Nephron (organoid): ENCODE measurements around the gene GTF2E1.
"Not testable (repeated sequence)": the region's sequence is repeated elsewhere in the genome, so short reads cannot be mapped to it uniquely, and the experiment has no call there.

Experiments used
- H3K27ac Mint-ChIP-seq, 3 experiments: 2 replicates each; pipeline ENCODE4 v1.8.0; 2020; ENCODE audit warnings: mixed read lengths in 3 of 3, mild to moderate bottlenecking in 2 of 3, moderate library complexity in 1 of 3
- H3K27me3 Mint-ChIP-seq: 2 replicates; pipeline ENCODE4 v1.8.0; 2021; ENCODE audit warnings: low read depth, mild to moderate bottlenecking, moderate library complexity, mixed read lengths
- H3K36me3 Mint-ChIP-seq: 2 replicates; pipeline ENCODE4 v1.8.0; 2020; ENCODE audit warnings: low read depth, mixed read lengths
- H3K4me1 Mint-ChIP-seq: 2 replicates; pipeline ENCODE4 v1.8.0; 2020; ENCODE audit warnings: mixed read lengths
- H3K4me3 Mint-ChIP-seq, 3 experiments: 2 replicates each; pipeline ENCODE4 v1.8.0; 2020; ENCODE audit warnings: mild to moderate bottlenecking in 3 of 3, mixed read lengths in 3 of 3, moderate library complexity in 2 of 3
- H3K9me3 Mint-ChIP-seq: 2 replicates; pipeline ENCODE4 v1.8.0; 2020; ENCODE audit warnings: mixed read lengths
- CTCF ChIP-seq, 3 experiments: fragments of 200-600 bp; sonication (generic); IDR thresholded peaks; one replicate each; pipeline ENCODE4 v1.5.0; 2021; ENCODE audit warnings: antibody characterized with exemption in 3 of 3; ENCODE audit not compliant: unreplicated experiment in 3 of 3

GTF2E1 gene

GRCh38 chr3:120770891-120771290 is 28.3 kb downstream of the GTF2E1 start:
- Mint-ChIP-seq H3K36me3 (peaks cover 5% of the 10 kb centered on the region), H3K27ac (no peak overlapping the region), H3K9me3 (no peaks in the 10 kb centered on the region), H3K4me1 (peaks cover 14% of the 10 kb centered on the region), H3K4me3 (no peak overlapping the region), H3K27me3 (no peaks in the 10 kb centered on the region)
- TF ChIP-seq CTCF (IDR thresholded peaks at IDR 0.05; ENCODE audit: unreplicated experiment in 3 of 3), result no peak

- Mint-ChIP-seq H3K27me3 (no peaks in the 10 kb centered on the region), H3K9me3 (no peaks in the 10 kb centered on the region), H3K27ac (no peak overlapping the region), H3K4me1 (peaks cover 6% of the 10 kb centered on the region), H3K4me3 (no peak overlapping the region), H3K36me3 (peaks cover 9% of the 10 kb centered on the region)
- TF ChIP-seq CTCF (IDR thresholded peaks at IDR 0.05; ENCODE audit: unreplicated experiment in 3 of 3), result no peak
These were observed 29.5 kb downstream of the GTF2E1 start for GRCh38 chr3:120772081-120772480.

- Mint-ChIP-seq H3K36me3 (peaks cover 10% of the 10 kb centered on the region), H3K27ac (no peak overlapping the region), H3K4me3 (no peak overlapping the region), H3K9me3 (no peaks in the 10 kb centered on the region), H3K4me1 (no peaks in the 10 kb centered on the region), H3K27me3 (no peaks in the 10 kb centered on the region)
- no peak for TF ChIP-seq CTCF (IDR thresholded peaks at IDR 0.05; ENCODE audit: unreplicated experiment in 3 of 3)
These were observed 31.4 kb downstream of the GTF2E1 start for GRCh38 chr3:120773932-120774331.

GRCh38 chr3:120775411-120775810 is 32.9 kb downstream of the GTF2E1 start:
- Mint-ChIP-seq H3K9me3 (no peaks in the 10 kb centered on the region), H3K36me3 (peaks cover 15% of the 10 kb centered on the region), H3K27ac (no peak overlapping the region), H3K27me3 (no peaks in the 10 kb centered on the region), H3K4me3 (no peak overlapping the region), H3K4me1 (no peaks in the 10 kb centered on the region)
- TF ChIP-seq CTCF (IDR thresholded peaks at IDR 0.05; ENCODE audit: unreplicated experiment in 3 of 3), result no peak

GRCh38 chr3:120778776-120779175 is 36.2 kb downstream of the GTF2E1 start:
- no peaks in the 10 kb centered on the region for H3K4me1 Mint-ChIP-seq
- no peaks in the 10 kb centered on the region for H3K27me3 Mint-ChIP-seq
- peaks cover 32% of the 10 kb centered on the region for H3K36me3 Mint-ChIP-seq
- no peak for TF ChIP-seq CTCF (IDR thresholded peaks at IDR 0.05; ENCODE audit: unreplicated experiment in 3 of 3)
- H3K4me3 Mint-ChIP-seq, result no peak overlapping the region
- H3K9me3 Mint-ChIP-seq, result no peaks in the 10 kb centered on the region
- no peak overlapping the region for H3K27ac Mint-ChIP-seq

GRCh38 chr3:120780977-120781376 is 38.4 kb downstream of the GTF2E1 start:
- H3K4me3 Mint-ChIP-seq, result no peak overlapping the region
- H3K4me1 Mint-ChIP-seq, result no peaks in the 10 kb centered on the region
- H3K36me3 Mint-ChIP-seq, result peaks cover 32% of the 10 kb centered on the region
- H3K27ac Mint-ChIP-seq, result no peak overlapping the region
- H3K27me3 Mint-ChIP-seq, result no peaks in the 10 kb centered on the region
- H3K9me3 Mint-ChIP-seq, result no peaks in the 10 kb centered on the region
- no peak for TF ChIP-seq CTCF (IDR thresholded peaks at IDR 0.05; ENCODE audit: unreplicated experiment in 3 of 3)

GRCh38 chr3:120785832-120786231 is 43.3 kb downstream of the GTF2E1 start:
- H3K36me3 Mint-ChIP-seq, result peaks cover 18% of the 10 kb centered on the region
- not testable (repeated sequence) for H3K27me3 Mint-ChIP-seq, H3K4me3 Mint-ChIP-seq, H3K9me3 Mint-ChIP-seq, H3K4me1 Mint-ChIP-seq, H3K27ac Mint-ChIP-seq
